NB4 (cell line): ENCODE data around the gene GRSF1.
A peak's percentile ranks its signal among the peaks of the same experiment; 100 is the strongest.

ENCODE experiments used
- DNase-seq: peaks from one replicate; pipeline ENCODE4 v3.0.0; 2010; ENCODE audit warnings: low read depth
- H3K4me3 ChIP-seq: one replicate; pipeline ENCODE4 v1.5.1; 2011; ENCODE audit warnings: mild to moderate bottlenecking, low read depth, low read length, moderate library complexity
- CTCF ChIP-seq: IDR thresholded peaks from one replicate; pipeline ENCODE4 v1.5.1; 2012; ENCODE audit warnings: low read depth, low read length
- MAX ChIP-seq: IDR thresholded peaks from 2 replicates; pipeline ENCODE4 v1.6.1; 2011; ENCODE audit warnings: low read depth, low read length
- MYC ChIP-seq: IDR thresholded peaks from 2 replicates; pipeline ENCODE4 v1.6.1; 2011; ENCODE audit warnings: low read depth, low read length
- POLR2A ChIP-seq: IDR thresholded peaks from 2 replicates; pipeline ENCODE4 v1.6.1; 2011; ENCODE audit warnings: mild to moderate bottlenecking; ENCODE audit not compliant: insufficient read length; ENCODE audit errors: extremely low read depth

The GRSF1 gene

GRCh38 chr4:70839589-70840093 is at the start of gene GRSF1:
Gene GRSF1 (minus strand): TSS chr4:70839890. CDS start chr4:70839827, 63 bp downstream.
- DNase-seq: peak; percentile 95
- TF ChIP-seq MYC: peak; percentile 82
- TF ChIP-seq POLR2A: peak; percentile 84
- TF ChIP-seq CTCF: no peak
- peak; percentile 66; the same call in 1 of the 2 replicates for TF ChIP-seq MAX
- H3K4me3 ChIP-seq: peak within 1 kb of the TSS; percentile 95

- DNase-seq: no peak
These were observed 45.5 kb upstream of the GRSF1 start for GRCh38 chr4:70885174-70885573.

GRCh38 chr4:70880739-70881138 is 41.0 kb upstream of the GRSF1 start:
- no peak for DNase-seq
- TF ChIP-seq CTCF: no peak
- no peak for TF ChIP-seq POLR2A
- no peak for TF ChIP-seq MYC
- no peak for TF ChIP-seq MAX
- no peak overlapping the region for H3K4me3 ChIP-seq

More at GRCh38 chr4:70885174-70885573, 45.5 kb upstream of the GRSF1 start:
- TF ChIP-seq CTCF (no peak), POLR2A (no peak), MAX (no peak), MYC (no peak)
- no peak overlapping the region for H3K4me3 ChIP-seq

GRCh38 chr4:70877556-70877955 is 37.9 kb upstream of the GRSF1 start:
- no peak overlapping the region for H3K4me3 ChIP-seq
- TF ChIP-seq MYC (no peak), MAX (no peak)

GRCh38 chr4:70874268-70875156 is 34.8 kb upstream of the GRSF1 start:
- H3K4me3 ChIP-seq: no peak overlapping the region
- TF ChIP-seq MAX (no peak), CTCF (no peak), POLR2A (no peak), MYC (no peak)
- no peak for DNase-seq

More at GRCh38 chr4:70877556-70877955, 37.9 kb upstream of the GRSF1 start:
- no peak for DNase-seq

GRCh38 chr4:70873216-70873615 is 33.5 kb upstream of the GRSF1 start:
- TF ChIP-seq MAX: no peak
- no peak for TF ChIP-seq POLR2A
- TF ChIP-seq MYC: no peak
- no peak for TF ChIP-seq CTCF
- peak; percentile 7 for DNase-seq
- no peak overlapping the region for H3K4me3 ChIP-seq
